PC-3 (cell line): Measurements from ENCODE around the gene SPIN2B.

Source experiments
- CTCF ChIP-seq: fragments of 300-600 bp; sonication (generic); conservative IDR thresholded peaks from 2 replicates; pipeline ENCODE4 v1.5.1; 2017; ENCODE audit warnings: antibody characterized with exemption, low read depth, mild to moderate bottlenecking, low read length
- EZH2phosphoT487 ChIP-seq: fragments of 300-600 bp; sonication (generic); IDR thresholded peaks from 2 replicates; pipeline ENCODE4 v1.6.1; 2018; ENCODE audit warnings: mild to moderate bottlenecking, antibody characterized with exemption, low read length, borderline replicate concordance

GRCh38 chrX:57133706-57134105 is 12.4 kb upstream of the SPIN2B start:
- TF ChIP-seq EZH2phosphoT487: no peak
- TF ChIP-seq CTCF: no peak
